Neural cell (in vitro differentiated cells): Measurements from ENCODE around the gene FOXE1. TPM values are rescaled to one million over a fixed set of nuclear protein-coding genes. Genes with fewer than 3 reads are reported as not detected.

Experiments
- H2AFZ ChIP-seq: fragments of 200-600, 300-800 bp; sonication (generic), shearing (Covaris generic); 2 replicates; pipeline ENCODE4 v1.6.0; 2014; ENCODE audit warnings: low read depth, mild to moderate bottlenecking, antibody characterized with exemption, low read length, moderate library complexity
- H3F3A ChIP-seq: fragments of 200-600 bp; shearing (Covaris generic); 2 replicates; pipeline ENCODE4 v1.6.1; 2016; ENCODE audit warnings: mild to moderate bottlenecking, moderate library complexity, mixed read lengths, antibody characterized with exemption, low read length; ENCODE audit not compliant: insufficient read depth, poor library complexity, severe bottlenecking
- H3K27ac ChIP-seq: fragments of 200-600, 300-800 bp; sonication (generic), shearing (Covaris generic); 2 replicates; pipeline ENCODE4 v1.5.1; 2014; ENCODE audit warnings: mild to moderate bottlenecking, low read length, moderate library complexity
- H3K27me3 ChIP-seq: fragments of 300-800, 200-600 bp; sonication (generic), shearing (Covaris generic); 2 replicates; pipeline ENCODE4 v1.6.0; 2014; ENCODE audit warnings: mild to moderate bottlenecking, low read depth, low read length, moderate library complexity; ENCODE audit not compliant: insufficient read depth
- H3K36me3 ChIP-seq: fragments of 300-800, 200-600 bp; sonication (generic), shearing (Covaris generic); 2 replicates; pipeline ENCODE4 v1.5.1; 2014; ENCODE audit warnings: mild to moderate bottlenecking, antibody characterized with exemption, low read length, moderate library complexity; ENCODE audit not compliant: insufficient read depth
- H3K4me2 ChIP-seq: fragments of 300-800, 200-600 bp; sonication (generic), shearing (Covaris generic); 2 replicates; pipeline ENCODE4 v1.6.0; 2014; ENCODE audit warnings: mild to moderate bottlenecking, low read length
- H3K4me3 ChIP-seq: fragments of 300-800, 200-600 bp; sonication (generic), shearing (Covaris generic); 2 replicates; pipeline ENCODE4 v1.5.1; 2014; ENCODE audit warnings: mild to moderate bottlenecking, low read length, moderate library complexity
- H3K79me2 ChIP-seq: fragments of 200-600 bp; shearing (Covaris generic); replicated peaks from 2 replicates; pipeline ENCODE4 v1.6.0; 2014; ENCODE audit warnings: mild to moderate bottlenecking, low read length, moderate library complexity; ENCODE audit not compliant: insufficient read depth
- H3K9ac ChIP-seq: fragments of 300-800, 200-600 bp; sonication (generic), shearing (Covaris generic); 2 replicates; pipeline ENCODE4 v1.6.1; 2016; ENCODE audit warnings: mild to moderate bottlenecking, low read length, mixed read lengths
- H3K9me2 ChIP-seq: fragments of 200-600 bp; shearing (Covaris generic); 2 replicates; pipeline ENCODE4 v1.6.1; 2016; ENCODE audit warnings: mild to moderate bottlenecking, low read length, mixed read lengths; ENCODE audit not compliant: insufficient read depth
- H3K9me3 ChIP-seq: fragments of 200-600, 300-800 bp; sonication (generic), shearing (Covaris generic); 2 replicates; pipeline ENCODE4 v1.6.1; 2016; ENCODE audit warnings: mild to moderate bottlenecking, mixed run types, low read length, moderate library complexity, mixed read lengths
- H4K20me1 ChIP-seq: fragments of 200-600 bp; shearing (Covaris generic); 2 replicates; pipeline ENCODE4 v1.6.1; 2016; ENCODE audit warnings: mild to moderate bottlenecking, mixed run types; ENCODE audit not compliant: insufficient read depth
- CTCF ChIP-seq: fragments of 450-650 bp; IDR thresholded peaks from 2 replicates; pipeline ENCODE4 v1.5.1; 2014; ENCODE audit warnings: antibody characterized with exemption, mild to moderate bottlenecking, moderate library complexity; ENCODE audit not compliant: poor library complexity, severe bottlenecking
- EP300 ChIP-seq: fragments of 450-650 bp; conservative IDR thresholded peaks from 2 replicates; pipeline ENCODE4 v1.6.1; 2014; ENCODE audit warnings: antibody characterized with exemption, mild to moderate bottlenecking, moderate library complexity; ENCODE audit not compliant: poor library complexity, severe bottlenecking
- EZH2 ChIP-seq: fragments of 200-600, 300-800 bp; shearing (Covaris generic), sonication (generic); IDR thresholded peaks from 2 replicates; pipeline ENCODE4 v1.6.1; 2014; ENCODE audit warnings: antibody characterized with exemption, low read length, borderline replicate concordance, mild to moderate bottlenecking; ENCODE audit not compliant: insufficient read depth, poor library complexity, severe bottlenecking
- MXI1 ChIP-seq: fragments of 450-650 bp; conservative IDR thresholded peaks from 2 replicates; pipeline ENCODE4 v1.6.1; 2014; ENCODE audit warnings: antibody characterized with exemption, mild to moderate bottlenecking; ENCODE audit not compliant: poor library complexity, severe bottlenecking
- POLR2AphosphoS5 ChIP-seq: IDR thresholded peaks from 2 replicates; pipeline ENCODE4 v1.6.1; 2012
- RAD21 ChIP-seq: fragments of 450-650 bp; conservative IDR thresholded peaks from 2 replicates; pipeline ENCODE4 v1.6.1; 2014; ENCODE audit warnings: antibody characterized with exemption, mild to moderate bottlenecking, moderate library complexity
- REST ChIP-seq: IDR thresholded peaks from 2 replicates; pipeline ENCODE4 v1.6.1; 2012; ENCODE audit warnings: borderline replicate concordance
- SMC3 ChIP-seq: fragments of 450-650 bp; conservative IDR thresholded peaks from 2 replicates; pipeline ENCODE4 v1.6.1; 2014; ENCODE audit warnings: antibody characterized with exemption, mild to moderate bottlenecking, moderate library complexity; ENCODE audit not compliant: poor library complexity
- TAF1 ChIP-seq: IDR thresholded peaks from 2 replicates; pipeline ENCODE4 v1.6.1; 2012; ENCODE audit warnings: low read depth
- polyA plus RNA-seq: library from polyadenylated mRNA; depleted of rRNA; stranded (reverse); fragments of >200 nt; gene quantifications from 2 replicates; pipeline ENCODE4 v1.2.3, GENCODE V29; 2014

Gene FOXE1
- polyA plus RNA-seq, 1 donor from 2014 or later: not detected

GRCh38 chr9:97866848-97867247 is 13.8 kb downstream of the FOXE1 start:
- no peak overlapping the region for H3K9ac ChIP-seq

GRCh38 chr9:97868859-97869258 is 15.8 kb downstream of the FOXE1 start:
- peaks cover 8% of the 10 kb centered on the region for H3K9me3 ChIP-seq
- H3K36me3 ChIP-seq: no peaks in the 10 kb centered on the region
- no peaks in the 10 kb centered on the region for H3K27me3 ChIP-seq
- no peaks in the 10 kb centered on the region for H4K20me1 ChIP-seq
- TF ChIP-seq POLR2AphosphoS5 (no peak), EP300 (no peak), EZH2 (no peak), CTCF (no peak), MXI1 (no peak), RAD21 (no peak), SMC3 (no peak), TAF1 (no peak)
- H3K79me2 ChIP-seq: no peaks in the 10 kb centered on the region
- H3K27ac ChIP-seq: no peak overlapping the region
- no peak overlapping the region for H2AFZ ChIP-seq
- H3K4me3 ChIP-seq: no peak overlapping the region
- no peaks in the 10 kb centered on the region for H3K9me2 ChIP-seq
- H3K9ac ChIP-seq: no peak overlapping the region
- no peaks in the 10 kb centered on the region for H3F3A ChIP-seq
- no peak overlapping the region for H3K4me2 ChIP-seq

More at GRCh38 chr9:97866848-97867247, 13.8 kb downstream of the FOXE1 start:
- no peak overlapping the region for H2AFZ ChIP-seq
- no peaks in the 10 kb centered on the region for H3K79me2 ChIP-seq
- H3K36me3 ChIP-seq: no peaks in the 10 kb centered on the region
- H3F3A ChIP-seq: no peaks in the 10 kb centered on the region
- no peaks in the 10 kb centered on the region for H3K9me2 ChIP-seq
- H3K27ac ChIP-seq: no peak overlapping the region
- H3K27me3 ChIP-seq: no peaks in the 10 kb centered on the region
- no peak overlapping the region for H3K4me3 ChIP-seq
- TF ChIP-seq EZH2: no peak
- TF ChIP-seq MXI1: no peak
- no peak for TF ChIP-seq CTCF
- no peak for TF ChIP-seq POLR2AphosphoS5
- TF ChIP-seq REST: no peak
- TF ChIP-seq RAD21: no peak
- no peak for TF ChIP-seq SMC3
- TF ChIP-seq TAF1: no peak
- no peak for TF ChIP-seq EP300
- H4K20me1 ChIP-seq: no peaks in the 10 kb centered on the region
- no peak overlapping the region for H3K4me2 ChIP-seq
- peaks cover 8% of the 10 kb centered on the region for H3K9me3 ChIP-seq
